Activated CD8-positive, alpha-beta memory T cell treated with anti-CD3 and anti-CD28 coated beads for 4 hours (primary cell): ENCODE results near the gene HSD17B4.
"Not testable (repeated sequence)": the region's sequence is repeated elsewhere in the genome, so short reads cannot be mapped to it uniquely, and the experiment has no call there.

Experiments used
- DNase-seq, 2 donors: peaks; one replicate each; pipeline ENCODE4 v3.0.0-alpha.2; 2020; ENCODE audit warnings: low read depth in 2 of 2

HSD17B4 gene

GRCh38 chr5:119483155-119483554 lies 30.9 kb downstream of the HSD17B4 start:
- DNase-seq = no peak

- DNase-seq = no peak
Observed at GRCh38 chr5:119484884-119485283, 32.6 kb downstream of the HSD17B4 start.

GRCh38 chr5:119501671-119502179 lies 49.4 kb downstream of the HSD17B4 start:
- DNase-seq = no peak

DNA sequence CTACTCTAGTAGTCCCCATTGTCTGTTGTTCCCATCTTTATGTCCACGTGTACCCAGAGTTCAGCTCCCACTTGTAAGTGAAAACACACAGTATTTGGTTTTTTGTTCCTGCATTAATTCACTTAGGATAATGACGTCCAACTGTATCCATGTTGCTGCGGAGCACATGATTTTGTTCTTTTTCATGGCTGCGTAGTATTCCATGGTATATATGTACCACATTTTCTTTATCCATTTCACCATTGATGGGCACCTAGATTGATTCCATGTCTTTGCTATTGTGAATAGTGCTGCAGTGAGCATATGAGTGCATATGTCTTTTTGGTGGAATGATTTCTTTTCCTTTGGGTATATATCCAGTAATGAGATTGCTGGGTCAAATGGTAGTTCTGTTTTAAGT lies 51.6 kb downstream of the HSD17B4 start:
- not testable (repeated sequence) for DNase-seq

- no peak for DNase-seq
Observed at GRCh38 chr5:119512277-119512676, 60.0 kb downstream of the HSD17B4 start.

- DNase-seq = no peak
Observed at GRCh38 chr5:119515192-119515591, 62.9 kb downstream of the HSD17B4 start.

DNA sequence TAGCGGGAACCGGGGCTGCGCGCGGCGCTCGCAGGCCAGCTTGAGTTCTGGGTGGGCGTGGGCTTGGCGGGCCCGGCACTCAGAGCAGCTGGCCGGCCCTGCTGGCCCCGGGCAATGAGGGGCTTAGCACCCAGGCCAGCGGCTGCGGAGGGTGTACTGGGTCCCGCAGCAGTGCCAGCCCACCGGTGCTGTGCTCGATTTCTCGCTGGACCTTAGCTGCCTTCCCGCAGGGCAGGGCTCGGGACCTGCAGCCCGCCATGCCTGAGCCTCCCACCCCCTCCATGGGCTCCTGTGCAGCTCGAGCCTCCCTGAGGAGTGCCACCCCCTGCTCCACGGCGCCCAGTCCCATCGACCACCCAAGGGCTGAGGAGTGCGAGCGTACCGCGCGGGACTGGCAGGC lies 64.8 kb downstream of the HSD17B4 start:
- DNase-seq = not testable (repeated sequence)

- DNase-seq = no peak
Observed at GRCh38 chr5:119521232-119521631, 68.9 kb downstream of the HSD17B4 start.

- no peak for DNase-seq
Observed at GRCh38 chr5:119522841-119523240, 70.5 kb downstream of the HSD17B4 start.

- no peak for DNase-seq
Observed at GRCh38 chr5:119524485-119524884, 72.2 kb downstream of the HSD17B4 start.

- DNase-seq = no peak
Observed at GRCh38 chr5:119527351-119527750, 75.1 kb downstream of the HSD17B4 start.

DNA sequence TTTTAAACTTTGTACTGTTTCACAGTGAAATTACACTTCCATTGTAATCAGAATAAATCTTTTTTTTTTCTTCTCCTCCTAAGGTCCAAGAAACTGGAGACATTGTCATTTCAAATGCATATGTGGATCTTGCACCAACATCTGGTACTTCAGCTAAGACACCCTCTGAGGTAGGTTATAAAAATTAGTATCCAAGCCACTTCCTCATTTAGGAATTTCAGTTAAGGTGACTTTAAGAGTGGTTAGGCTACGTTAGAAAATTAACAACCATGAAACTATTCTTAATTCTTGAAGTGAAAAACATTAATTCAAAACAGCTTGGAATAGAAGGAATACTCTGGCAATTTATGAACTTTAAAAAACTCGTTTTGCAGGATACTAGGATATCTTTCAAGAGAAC lies 77.5 kb downstream of the HSD17B4 start:
- no peak for DNase-seq

DNA sequence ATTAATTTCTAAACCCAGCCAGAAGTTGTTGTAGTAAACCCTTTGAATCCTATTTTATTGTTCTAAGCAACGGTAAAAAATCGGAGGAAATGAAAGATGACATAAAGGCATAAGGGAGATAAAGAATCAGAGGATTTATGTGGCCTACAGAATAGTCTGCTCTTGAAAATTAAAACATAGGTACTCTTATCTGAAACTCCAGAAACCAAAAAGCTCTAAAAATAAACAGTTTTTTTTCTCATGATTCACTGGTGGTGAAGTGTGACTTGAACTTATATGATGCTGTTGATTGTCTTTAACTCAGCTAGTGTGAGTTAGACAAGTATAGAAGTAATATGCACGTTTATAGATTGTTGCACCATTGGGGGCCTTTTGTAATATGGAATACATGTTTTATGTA lies 80.3 kb downstream of the HSD17B4 start:
- no peak for DNase-seq

GRCh38 chr5:119537704-119538103 lies 85.4 kb downstream of the HSD17B4 start:
- DNase-seq = no peak

DNA sequence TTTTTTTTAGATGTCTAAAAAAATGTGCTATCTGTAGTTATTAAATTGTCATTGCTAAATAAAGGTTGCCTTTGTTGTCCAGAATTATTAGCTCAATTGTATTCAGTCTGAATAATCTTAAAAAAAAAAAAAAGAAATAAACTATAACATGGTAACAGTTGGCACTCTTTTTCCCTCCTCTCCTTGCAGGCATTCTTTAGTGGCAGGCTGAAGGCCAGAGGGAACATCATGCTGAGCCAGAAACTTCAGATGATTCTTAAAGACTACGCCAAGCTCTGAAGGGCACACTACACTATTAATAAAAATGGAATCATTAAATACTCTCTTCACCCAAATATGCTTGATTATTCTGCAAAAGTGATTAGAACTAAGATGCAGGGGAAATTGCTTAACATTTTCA lies 89.4 kb downstream of the HSD17B4 start:
- DNase-seq = no peak

GRCh38 chr5:119551819-119552218 lies 99.5 kb downstream of the HSD17B4 start:
- no peak for DNase-seq

DNA sequence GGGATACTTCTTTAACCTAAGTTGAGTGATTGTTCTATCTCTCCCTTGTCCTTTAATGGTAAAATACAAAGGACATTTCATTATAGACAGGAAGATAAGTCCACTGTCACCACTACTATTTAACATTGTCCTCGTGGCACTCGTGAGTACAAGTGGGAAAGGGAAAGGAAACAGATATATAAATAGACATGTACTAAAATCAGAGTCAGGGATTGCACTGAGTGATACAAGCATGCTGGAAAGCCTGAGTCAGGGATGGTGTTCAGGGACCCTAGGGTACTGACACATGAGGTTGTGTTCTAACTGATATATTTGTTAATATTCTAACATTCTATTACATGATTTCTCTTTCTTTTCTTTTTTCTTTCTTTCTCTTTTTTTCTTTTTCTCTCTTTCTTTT lies 102.3 kb downstream of the HSD17B4 start:
- no peak for DNase-seq

GRCh38 chr5:119570910-119571309 lies 118.6 kb downstream of the HSD17B4 start:
- DNase-seq = no peak

DNA sequence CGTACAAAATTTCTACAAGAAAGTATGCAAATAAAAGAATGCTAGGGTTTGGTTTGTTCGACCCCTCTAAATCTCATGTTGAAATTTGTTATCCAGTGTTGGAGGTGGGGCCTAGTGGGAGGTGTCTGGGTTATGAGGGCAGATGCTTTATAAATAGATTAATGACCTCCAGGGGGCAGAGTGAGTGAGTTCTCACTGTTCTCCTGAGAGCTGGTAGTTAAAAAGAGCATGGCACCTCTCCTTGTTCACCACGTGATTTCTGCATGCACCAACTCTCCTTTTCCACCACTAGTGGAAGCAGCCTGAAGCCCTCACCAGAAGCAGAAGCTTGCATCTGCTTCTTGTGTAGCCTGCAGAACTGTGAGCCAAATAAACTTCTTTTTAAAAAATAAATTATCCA lies 126.6 kb downstream of the HSD17B4 start:
- no peak for DNase-seq

DNA sequence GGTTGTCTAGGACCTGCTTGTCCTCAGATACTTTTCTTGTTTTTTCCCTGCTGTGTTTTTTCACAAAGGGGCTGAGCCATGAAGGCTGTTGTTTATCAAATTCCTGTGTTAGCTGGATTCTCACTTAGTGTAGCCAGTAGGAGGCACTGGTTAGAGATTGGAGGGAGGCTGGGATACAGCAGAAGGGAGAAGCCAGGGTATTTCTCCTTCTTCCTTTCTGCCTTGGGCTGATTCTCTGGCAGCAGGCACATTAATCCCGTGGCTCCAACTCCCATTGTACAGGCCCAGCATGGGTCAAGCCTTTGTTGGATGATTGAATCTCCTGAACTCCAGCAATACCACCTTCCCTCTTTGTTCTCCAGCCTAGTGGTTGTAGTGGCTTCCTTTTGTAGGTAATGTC lies 130.7 kb downstream of the HSD17B4 start:
- no peak for DNase-seq

- DNase-seq = no peak
Observed at GRCh38 chr5:119583684-119584083, 131.4 kb downstream of the HSD17B4 start.
